ENCODE measurements around the gene CFAP251.

Gene CFAP251

GRCh38 chr12:121975021-121975420 is 56.6 kb downstream of the CFAP251 start:
- TF ChIP-seq GLI4 (tag by site-specific recombination; IDR thresholded peaks at IDR 0.05): no peak
- TF ChIP-seq, protein P1, sequence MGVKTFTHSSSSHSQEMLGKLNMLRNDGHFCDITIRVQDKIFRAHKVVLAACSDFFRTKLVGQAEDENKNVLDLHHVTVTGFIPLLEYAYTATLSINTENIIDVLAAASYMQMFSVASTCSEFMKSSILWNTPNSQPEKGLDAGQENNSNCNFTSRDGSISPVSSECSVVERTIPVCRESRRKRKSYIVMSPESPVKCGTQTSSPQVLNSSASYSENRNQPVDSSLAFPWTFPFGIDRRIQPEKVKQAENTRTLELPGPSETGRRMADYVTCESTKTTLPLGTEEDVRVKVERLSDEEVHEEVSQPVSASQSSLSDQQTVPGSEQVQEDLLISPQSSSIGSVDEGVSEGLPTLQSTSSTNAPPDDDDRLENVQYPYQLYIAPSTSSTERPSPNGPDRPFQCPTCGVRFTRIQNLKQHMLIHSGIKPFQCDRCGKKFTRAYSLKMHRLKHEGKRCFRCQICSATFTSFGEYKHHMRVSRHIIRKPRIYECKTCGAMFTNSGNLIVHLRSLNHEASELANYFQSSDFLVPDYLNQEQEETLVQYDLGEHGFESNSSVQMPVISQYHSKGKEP (tag by site-specific recombination; IDR thresholded peaks at IDR 0.05): no peak

GRCh38 chr12:121976950-121977349 is 58.6 kb downstream of the CFAP251 start:
- H3K36me3 ChIP-seq (ENCODE audit: control insufficient read depth in 2 of 2, insufficient read depth in 1 of 2, low read length in 2 of 2): no peaks in the 10 kb centered on the region
- ChIA-PET CTCF (no interaction called here), POLR2A (no interaction called here)
- H3K9me3 ChIP-seq (ENCODE audit: control insufficient read depth, insufficient read depth, low read depth, low read length): no peaks in the 10 kb centered on the region
- no peak for TF ChIP-seq MZF1 (tag by site-specific recombination; IDR thresholded peaks at IDR 0.05; ENCODE audit: borderline replicate concordance)
- no peak for TF ChIP-seq KLF17 (tag by site-specific recombination; IDR thresholded peaks at IDR 0.05)
- no peak for TF ChIP-seq ZNF23 (tag by site-specific recombination; IDR thresholded peaks at IDR 0.05; ENCODE audit: borderline replicate concordance)
- no peak for TF ChIP-seq ZNF169 (tag by site-specific recombination; IDR thresholded peaks at IDR 0.05)
- TF ChIP-seq KLF8 (tag by site-specific recombination; IDR thresholded peaks at IDR 0.05): no peak
- no peak for TF ChIP-seq HOXA7 (CRISPR knock-in tag; IDR thresholded peaks at IDR 0.05; ENCODE audit: borderline replicate concordance)
- TF ChIP-seq ZNF239 (tag by site-specific recombination; IDR thresholded peaks at IDR 0.05): no peak
- TF ChIP-seq ZBTB6 (tag by site-specific recombination; IDR thresholded peaks at IDR 0.05): no peak
- TF ChIP-seq ZNF501 (tag by site-specific recombination; IDR thresholded peaks at IDR 0.05): no peak
- no peak for TF ChIP-seq ZNF558 (tag by site-specific recombination; IDR thresholded peaks at IDR 0.05)
- no peak for TF ChIP-seq OSR2 (tag by site-specific recombination; IDR thresholded peaks at IDR 0.05)
- TF ChIP-seq, protein P2, sequence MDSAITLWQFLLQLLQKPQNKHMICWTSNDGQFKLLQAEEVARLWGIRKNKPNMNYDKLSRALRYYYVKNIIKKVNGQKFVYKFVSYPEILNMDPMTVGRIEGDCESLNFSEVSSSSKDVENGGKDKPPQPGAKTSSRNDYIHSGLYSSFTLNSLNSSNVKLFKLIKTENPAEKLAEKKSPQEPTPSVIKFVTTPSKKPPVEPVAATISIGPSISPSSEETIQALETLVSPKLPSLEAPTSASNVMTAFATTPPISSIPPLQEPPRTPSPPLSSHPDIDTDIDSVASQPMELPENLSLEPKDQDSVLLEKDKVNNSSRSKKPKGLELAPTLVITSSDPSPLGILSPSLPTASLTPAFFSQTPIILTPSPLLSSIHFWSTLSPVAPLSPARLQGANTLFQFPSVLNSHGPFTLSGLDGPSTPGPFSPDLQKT (IDR thresholded peaks at IDR 0.05; ENCODE audit: borderline replicate concordance, low read depth, low read length): no peak
- TF ChIP-seq ZNF366 (tag by site-specific recombination; conservative IDR thresholded peaks at IDR 0.05): no peak
- TF ChIP-seq KLF1 (tag by site-specific recombination; IDR thresholded peaks at IDR 0.05): no peak
- no peak for TF ChIP-seq ZNF701 (tag by site-specific recombination; IDR thresholded peaks at IDR 0.05)
- no peaks in the 10 kb centered on the region for H3K4me1 ChIP-seq (ENCODE audit: control insufficient read depth, insufficient read depth, low read length)
- H3K27ac ChIP-seq (ENCODE audit: extremely low read depth, low read depth, low read length): no peak overlapping the region
- H3K4me3 ChIP-seq (ENCODE audit: low read depth, low read length): no peak overlapping the region

More at GRCh38 chr12:121975021-121975420, 56.6 kb downstream of the CFAP251 start:
- POLR2A ChIA-PET: no interaction called here
- H3K4me1 ChIP-seq (ENCODE audit: control insufficient read depth, insufficient read depth, low read length): no peaks in the 10 kb centered on the region
- no peak overlapping the region for H3K4me3 ChIP-seq (ENCODE audit: low read depth, low read length)
- H3K36me3 ChIP-seq (ENCODE audit: control insufficient read depth in 2 of 2, insufficient read depth in 1 of 2, low read length in 2 of 2): no peaks in the 10 kb centered on the region
- H3K9me3 ChIP-seq (ENCODE audit: control insufficient read depth, insufficient read depth, low read depth, low read length): no peaks in the 10 kb centered on the region
- CTCF ChIA-PET: no interaction called here
- H3K27ac ChIP-seq (ENCODE audit: extremely low read depth, low read depth, low read length): no peak overlapping the region

- no peak overlapping the region for H3K27ac ChIP-seq (ENCODE audit: extremely low read depth, low read depth, low read length)
- H3K4me1 ChIP-seq (ENCODE audit: control insufficient read depth, insufficient read depth, low read length): no peaks in the 10 kb centered on the region
- no peaks in the 10 kb centered on the region for H3K36me3 ChIP-seq (ENCODE audit: control insufficient read depth in 2 of 2, insufficient read depth in 1 of 2, low read length in 2 of 2)
- ChIA-PET POLR2A (interaction anchor here (0.6 kb wide), 1 partner anchor 19 kb away, joined by 4 read pairs; no protein-coding TSS in a partner anchor), CTCF (no interaction called here)
- H3K9me3 ChIP-seq (ENCODE audit: control insufficient read depth, insufficient read depth, low read depth, low read length): no peaks in the 10 kb centered on the region
- TF ChIP-seq ZNF214 (tag by site-specific recombination; IDR thresholded peaks at IDR 0.05; ENCODE audit: borderline replicate concordance): no peak
- peak; percentile 58 for TF ChIP-seq ZBTB17 (tag by site-specific recombination; IDR thresholded peaks at IDR 0.05)
- no peak overlapping the region for H3K4me3 ChIP-seq (ENCODE audit: low read depth, low read length)
These were observed 61.9 kb downstream of the CFAP251 start for GRCh38 chr12:121980191-121980891.
